K562 (cell line): ENCODE measurements around the gene FOXK2. TPM values are rescaled to one million over a fixed set of nuclear protein-coding genes. Genes with fewer than 3 reads are reported as not detected.

Experiments
- ATAC-seq: fragments of 200-7000 bp; cut with Tn5 transposase; 3 replicates; pipeline ENCODE4 v1.9.1; 2020; ENCODE audit warnings: moderate library complexity
- BruUV-seq: library from RNA; stranded (reverse); fragments of 400-500 nt; replicated peaks from 2 replicates; lab custom pipeline; 2021; lab: Mats Ljungman, UMichigan
- CTCF ChIA-PET: fragments of 300-600 bp; formaldehyde crosslinking; extraction: SDS; loops from one replicate; lab custom pipeline; 2021; ENCODE audit warnings: low intra/inter-chr PET ratio; lab: Yijun Ruan, JAX
- POLR2A ChIA-PET: fragments of 300-600, 350-650 bp; sonication (Branson Sonifier 250); formaldehyde crosslinking; extraction: SDS; loops from one replicate; lab custom pipeline; 2021; ENCODE audit warnings: antibody characterized with exemption, inconsistent platforms; lab: Yijun Ruan, JAX
- DNase-seq, 4 experiments: peaks; one replicate each; pipeline versions ENCODE4 v3.0.0 to v3.0.0-alpha.2; 2011 to 2018; ENCODE audit warnings: low spot score in 3 of 4, mixed read lengths in 3 of 4; ENCODE audit errors: extremely low read depth in 1 of 4
- FAIRE-seq: peaks from 2 replicates; lab custom pipeline; 2011; peaks lifted over from hg19 to GRCh38; lab: Jason Lieb, UNC
- H2AFZ ChIP-seq: 2 replicates; pipeline ENCODE4 v1.6.0; 2011; ENCODE audit warnings: low read depth, low read length, control low read depth, inconsistent platforms
- H3K27ac ChIP-seq: fragments of 200-600 bp; 3 replicates; pipeline ENCODE4 v1.8.0; 2011; ENCODE audit warnings: low read depth, mild to moderate bottlenecking, control low read depth, inconsistent platforms, low read length, moderate library complexity, mixed read lengths; ENCODE audit errors: extremely low read depth
- H3K27me3 ChIP-seq, 2 experiments: fragments of 300-600 bp in 1 of 2; 2 replicates in 1 of 2; 3 replicates in 1 of 2; pipeline versions ENCODE4 v1.6.0 to v1.8.0; 2011; ENCODE audit warnings: inconsistent platforms in 2 of 2, low read length in 2 of 2, mild to moderate bottlenecking in 1 of 2, mixed read lengths in 1 of 2, moderate library complexity in 1 of 2; ENCODE audit not compliant: control insufficient read depth in 2 of 2, insufficient read depth in 2 of 2
- H3K36me3 ChIP-seq: fragments of 300-600 bp; 3 replicates; pipeline ENCODE4 v1.8.0; 2011; ENCODE audit warnings: mild to moderate bottlenecking, low read length, inconsistent platforms; ENCODE audit not compliant: control insufficient read depth, insufficient read depth
- H3K4me1 ChIP-seq, 2 experiments: fragments of 200-600 bp in 1 of 2; replicated peaks in 1 of 2; 2 replicates in 1 of 2; 3 replicates in 1 of 2; pipeline versions ENCODE4 v1.5.1 to v1.8.0; 2011; ENCODE audit warnings: inconsistent platforms in 2 of 2, low read length in 2 of 2, mild to moderate bottlenecking in 1 of 2, mixed read lengths in 1 of 2, moderate library complexity in 1 of 2; ENCODE audit not compliant: control insufficient read depth in 2 of 2, insufficient read depth in 2 of 2
- H3K4me2 ChIP-seq: 2 replicates; pipeline ENCODE4 v1.6.1; 2011; ENCODE audit warnings: low read length, control low read depth, inconsistent platforms, mixed read lengths; ENCODE audit not compliant: insufficient read depth
- H3K4me3 ChIP-seq: fragments of 200-600 bp; sonication (generic), shearing (Covaris generic); 2 replicates; pipeline ENCODE4 v1.5.1; 2016; ENCODE audit warnings: control low read depth, inconsistent platforms
- H3K79me2 ChIP-seq: fragments of 200-600 bp; 3 replicates; pipeline ENCODE4 v1.8.0; 2011; ENCODE audit warnings: low read length, inconsistent platforms; ENCODE audit not compliant: control insufficient read depth, insufficient read depth
- H3K9ac ChIP-seq, 2 experiments: 2 replicates each; pipeline versions ENCODE4 v1.6.0 to v1.6.1; 2011; ENCODE audit warnings: low read depth in 2 of 2, low read length in 2 of 2, control low read depth in 1 of 2, inconsistent platforms in 1 of 2, mild to moderate bottlenecking in 1 of 2, mixed read lengths in 1 of 2; ENCODE audit not compliant: insufficient read depth in 1 of 2
- H3K9me1 ChIP-seq: one replicate; pipeline ENCODE4 v1.6.0; 2011; ENCODE audit warnings: inconsistent platforms, mild to moderate bottlenecking, low read length, moderate library complexity; ENCODE audit not compliant: control insufficient read depth, insufficient read depth
- H3K9me3 ChIP-seq: replicated peaks from 2 replicates; pipeline ENCODE4 v1.5.1; 2011; ENCODE audit warnings: low read depth, low read length, inconsistent platforms; ENCODE audit not compliant: control insufficient read depth, insufficient read depth
- H4K20me1 ChIP-seq: replicated peaks from 2 replicates; pipeline ENCODE4 v1.6.1; 2011; ENCODE audit warnings: low read length, inconsistent platforms, mixed read lengths; ENCODE audit not compliant: control insufficient read depth, insufficient read depth
- CBX2 ChIP-seq: fragments of 200-600 bp; sonication (generic); IDR thresholded peaks from one replicate; pipeline ENCODE4 v1.6.1; 2012; ENCODE audit warnings: mild to moderate bottlenecking, low read length, inconsistent platforms; ENCODE audit not compliant: insufficient read depth, poor library complexity, severe bottlenecking
- CBX8 ChIP-seq: fragments of 200-600 bp; sonication (generic); IDR thresholded peaks from 2 replicates; pipeline ENCODE4 v1.6.1; 2012; ENCODE audit warnings: borderline replicate concordance, mixed run types, low read depth, mild to moderate bottlenecking, moderate library complexity, mixed read lengths, low read length, control low read depth, inconsistent platforms; ENCODE audit not compliant: poor library complexity, severe bottlenecking; ENCODE audit errors: extremely low read depth
- CHAMP1 ChIP-seq: fragments of 450-650 bp; IDR thresholded peaks from 2 replicates; pipeline ENCODE4 v1.6.1; 2016; ENCODE audit warnings: mild to moderate bottlenecking
- HDGF ChIP-seq: fragments of 450-650 bp; IDR thresholded peaks from 2 replicates; pipeline ENCODE4 v1.6.1; 2016
- KAT8 ChIP-seq: fragments of 450-650 bp; IDR thresholded peaks from 2 replicates; pipeline ENCODE4 v1.6.1; 2016; ENCODE audit warnings: low read depth, mild to moderate bottlenecking
- L3MBTL2 ChIP-seq: fragments of 450-650 bp; IDR thresholded peaks from 2 replicates; pipeline ENCODE4 v1.6.1; 2016; ENCODE audit warnings: mild to moderate bottlenecking, moderate library complexity
- MAFG ChIP-seq: fragments of 450-650 bp; conservative IDR thresholded peaks from 2 replicates; pipeline ENCODE4 v1.6.1; 2016; ENCODE audit warnings: missing genetic modification characterization, missing compliant biosample characterization
- MTA2 ChIP-seq: fragments of 450-650 bp; IDR thresholded peaks from 2 replicates; pipeline ENCODE4 v1.6.1; 2016; ENCODE audit warnings: low read depth
- MYNN ChIP-seq, 2 experiments: sonication (generic); formaldehyde crosslinking in 1 of 2; IDR thresholded peaks; 2 replicates each; pipeline versions ENCODE4 v1.5.0 to v1.6.1; 2016 to 2020; ENCODE audit warnings: antibody characterized with exemption in 1 of 2, missing genetic modification reagents in 1 of 2
- NCOA1 ChIP-seq: fragments of 450-650 bp; IDR thresholded peaks from 2 replicates; pipeline ENCODE4 v1.6.1; 2016; ENCODE audit warnings: low read depth
- NFE2 ChIP-seq: IDR thresholded peaks from 2 replicates; pipeline ENCODE4 v1.6.1; 2014; ENCODE audit warnings: antibody characterized with exemption, low read depth
- PTTG1 ChIP-seq: fragments of 450-650 bp; IDR thresholded peaks from 2 replicates; pipeline ENCODE4 v1.6.1; 2016; ENCODE audit warnings: low read depth, mild to moderate bottlenecking, missing genetic modification characterization, missing compliant biosample characterization
- SNIP1 ChIP-seq: fragments of 450-650 bp; IDR thresholded peaks from 2 replicates; pipeline ENCODE4 v1.7.1; 2017; ENCODE audit warnings: low read depth, mild to moderate bottlenecking
- ZBTB33 ChIP-seq: sonication (generic); formaldehyde crosslinking; IDR thresholded peaks from 2 replicates; pipeline ENCODE4 v1.8.1; 2023; ENCODE audit warnings: mild to moderate bottlenecking, missing genetic modification reagents
- ZNF699 ChIP-seq: fragments of 250-450 bp; sonication (Bioruptor Pico); IDR thresholded peaks from 2 replicates; pipeline ENCODE4 v1.8.0; 2021; ENCODE audit warnings: mild to moderate bottlenecking, moderate library complexity; ENCODE audit not compliant: insufficient replicate concordance
- ZNF707 ChIP-seq: fragments of 250-450 bp; sonication (Bioruptor Pico); conservative IDR thresholded peaks from 2 replicates; pipeline ENCODE4 v1.8.0; 2022; ENCODE audit warnings: inconsistent platforms, mild to moderate bottlenecking, moderate library complexity
- ZNF778 ChIP-seq: fragments of 450-650 bp; formaldehyde crosslinking; IDR thresholded peaks from 2 replicates; pipeline ENCODE4 v1.4.0; 2020; ENCODE audit warnings: mild to moderate bottlenecking, moderate library complexity
- WGBS: fragments of 100-300 bp; shearing (Covaris generic); methylation state at CpG from one replicate; pipeline ENCODE4 v1.1.6; 2016; ENCODE audit warnings: low coverage, mixed read lengths; ENCODE audit not compliant: insufficient coverage; ENCODE audit errors: missing lambda C conversion rate; 5-methylcytosine and 5-hydroxymethylcytosine counted together
- in situ Hi-C: fragments of 300-500 bp; cut with MboI; formaldehyde crosslinking; loops from 4 replicates; pipeline ENCODE4 v1.15.0; 2018; ENCODE audit warnings: inconsistent platforms, mixed read lengths
- intact Hi-C: fragments of 100-400 bp; cut with micrococcal nuclease; formaldehyde crosslinking; loops from 2 replicates; pipeline ENCODE4 v1.14.2; 2022
- polyA plus RNA-seq, 8 experiments: library from polyadenylated mRNA; depleted of rRNA in 4 of 8; stranded (reverse) in 5 of 8; unstranded in 3 of 8; fragments of >200 nt; fragmentation: Nextera tagmentation in 2 of 8; fragmentation: Illumina TruSeq in 1 of 8; extraction: Ambion mirVana in 2 of 8; extraction: Trizol in 1 of 8; gene quantifications; 2 replicates each; pipeline versions ENCODE4 v1.2.1 to v1.2.3, GENCODE V29; 2011 to 2014; ENCODE audit warnings: inconsistent platforms in 1 of 8, missing spikeins in 1 of 8
- total RNA-seq, 7 experiments: library from RNA; depleted of rRNA in 6 of 7; stranded (reverse); fragments of >200 nt in 6 of 7; fragmentation: Illumina TruSeq in 2 of 7; extraction: Trizol in 2 of 7; gene quantifications; 2 replicates each; pipeline versions ENCODE4 v1.2.1 to v1.2.3, GENCODE V29; 2011 to 2021; ENCODE audit warnings: low replicate concordance in 1 of 7

The FOXK2 gene
- total and polyA plus RNA-seq, 9 of the 15 experiments (the other 6 are each of a cell fraction or from before 2014, with no cell fraction given): 3.0 to 86.0 (median 44.1) TPM

- TF ChIP-seq ZBTB33 (no peak), MYNN (IDR thresholded peaks at IDR 0.05) (no peak), MYNN (CRISPR knock-in tag; IDR thresholded peaks at IDR 0.05) (no peak), PTTG1 (tag) (no peak)
Observed at GRCh38 chr17:82502207-82502606, 17.3 kb upstream of the FOXK2 start (continued).

- H3K4me2 ChIP-seq: no peak overlapping the region
- intact Hi-C loops: no loop called here
- H4K20me1 ChIP-seq: no peaks in the 10 kb centered on the region
- peak overlapping the region; percentile 39 for H2AFZ ChIP-seq
- ATAC-seq (no peak), DNase-seq (no peak), FAIRE-seq (no peak)
- BruUV-seq: no TSS peak
- peaks cover 0 to 11% of the 10 kb centered on the region in 2 experiments; a peak in 3 of 5 replicates for H3K4me1 ChIP-seq
- POLR2A ChIA-PET: interaction anchor here (0.6 to 2.0 kb wide), 7 partner anchors 10 to 40 kb away, joined by 3 to 12 read pairs (median 4); partner anchors contain the start of gene FOXK2
- WGBS: 46% methylated on average over 9 of the region's 12 CpGs
- no peaks in the 10 kb centered on the region; the same call in 2 of the 3 replicates for H3K36me3 ChIP-seq
- in situ Hi-C loops: no loop called here
- H3K4me3 ChIP-seq: no peak overlapping the region
- H3K9me3 ChIP-seq: no peaks in the 10 kb centered on the region
- H3K9ac ChIP-seq: peak overlapping the region in 1 of 2 experiments; percentile 61; a peak in 2 of 4 replicates
- TF ChIP-seq ZNF699 (CRISPR knock-in tag) (no peak), MTA2 (no peak), NCOA1 (no peak), HDGF (no peak), CHAMP1 (no peak), CBX8 (no peak), KAT8 (no peak), MAFG (tag) (no peak), CBX2 (no peak), L3MBTL2 (no peak), SNIP1 (no peak), ZNF707 (no peak), NFE2 (no peak), ZNF778 (no peak)
- no peak overlapping the region for H3K27ac ChIP-seq
- no peaks in the 10 kb centered on the region for H3K79me2 ChIP-seq
- CTCF ChIA-PET: no interaction called here
- H3K27me3 ChIP-seq: no peaks in the 10 kb centered on the region
- no peaks in the 10 kb centered on the region for H3K9me1 ChIP-seq
Observed at GRCh38 chr17:82503094-82503727, 16.3 kb upstream of the FOXK2 start.
